Stimulated activated CD4-positive, alpha-beta T cell treated with anti-CD3 and anti-CD28 coated beads, Interleukin-15, amount 100 ng/mL, for 1 hour (primary cell): Measurements from ENCODE around the gene ZNF292.
"Not testable (repeated sequence)": the region's sequence is repeated elsewhere in the genome, so short reads cannot be mapped to it uniquely, and the experiment has no call there.

Experiments
- DNase-seq, 2 donors: peaks; one replicate each; pipeline ENCODE4 v3.0.0-alpha.2; 2020; ENCODE audit warnings: low read depth in 1 of 2, low spot score in 1 of 2

The ZNF292 gene

GRCh38 chr6:87212596-87212995 lies 57.2 kb downstream of the ZNF292 start:
- no peak for DNase-seq

DNA sequence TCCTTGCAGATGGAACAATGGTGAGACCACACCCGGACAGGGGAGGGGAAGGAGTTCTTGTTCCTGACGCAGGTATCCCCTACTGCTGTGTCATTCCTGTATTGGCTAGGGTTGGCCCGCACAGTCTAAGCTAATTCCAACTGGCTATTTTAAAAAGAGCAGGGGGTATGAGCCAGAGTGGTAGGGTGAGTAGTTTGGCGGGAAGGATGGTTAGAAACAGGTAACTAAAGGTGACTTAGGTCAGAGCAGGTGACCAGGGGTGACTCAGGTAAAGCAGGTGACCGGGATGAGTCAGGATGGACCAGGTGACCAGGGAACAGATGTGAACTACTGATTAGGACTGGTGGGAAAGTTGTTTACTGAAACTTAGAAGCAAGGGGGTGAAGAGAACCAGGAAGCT lies 58.0 kb downstream of the ZNF292 start:
- DNase-seq: no peak

DNA sequence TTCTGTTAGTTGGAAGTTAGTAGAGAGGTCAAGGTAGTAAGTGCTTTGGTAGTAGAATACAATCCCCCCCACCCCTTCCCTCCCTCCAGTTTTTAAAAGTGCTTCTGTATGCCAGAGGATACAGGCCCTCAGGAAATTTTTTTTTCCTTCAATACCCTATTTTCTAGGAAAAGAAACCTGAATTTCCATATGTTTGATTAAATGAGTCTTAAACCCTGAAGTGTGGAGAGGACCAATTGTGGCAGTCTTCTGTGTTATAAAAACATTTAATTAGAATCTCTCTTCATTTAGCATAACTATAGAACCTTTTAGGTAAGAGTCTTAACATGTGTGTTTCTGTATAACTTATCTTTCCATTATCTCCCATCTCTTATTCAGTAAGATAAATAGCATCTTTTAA lies 59.5 kb downstream of the ZNF292 start:
- DNase-seq: no peak

- no peak for DNase-seq
These were observed 65.6 kb downstream of the ZNF292 start for GRCh38 chr6:87220997-87221396.

DNA sequence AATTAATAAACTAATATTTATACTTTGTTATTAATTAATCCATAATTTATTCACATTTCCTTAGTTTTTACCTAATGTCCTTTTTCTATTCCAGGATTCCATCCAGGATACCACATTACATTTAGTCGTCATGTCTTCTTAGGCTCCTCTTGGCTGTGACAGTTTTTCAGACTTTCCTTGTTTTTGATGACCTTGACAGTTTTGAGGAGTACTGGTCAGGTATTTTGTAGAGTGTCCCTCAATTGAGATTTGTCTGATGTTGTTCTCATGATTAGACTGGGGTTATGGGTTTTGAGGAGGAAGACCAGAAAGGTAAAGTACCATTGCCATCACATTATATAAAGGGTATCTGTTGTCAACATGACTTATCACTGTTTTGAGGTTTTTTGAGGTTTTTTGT lies 67.3 kb downstream of the ZNF292 start:
- no peak for DNase-seq

- no peak for DNase-seq
These were observed 69.6 kb downstream of the ZNF292 start for GRCh38 chr6:87224971-87225370.

DNA sequence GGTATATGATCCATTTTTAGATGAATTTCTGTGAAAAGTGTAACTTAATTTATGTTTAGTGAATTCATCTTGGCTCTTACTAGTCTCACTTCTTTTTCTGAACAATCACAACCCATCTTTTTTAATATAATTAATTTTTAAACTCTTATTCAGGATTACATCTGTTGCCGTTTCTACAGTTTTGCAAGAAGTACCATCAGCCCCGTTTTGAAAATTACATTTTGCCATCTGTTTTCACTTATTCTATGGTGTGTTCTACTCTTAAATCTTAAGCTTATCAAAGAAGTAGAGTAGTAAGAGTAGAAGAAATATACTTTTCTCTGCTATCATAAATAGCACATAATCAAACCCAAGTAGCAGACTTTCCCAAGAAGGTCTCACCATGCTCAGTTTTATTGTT lies 70.1 kb downstream of the ZNF292 start:
- DNase-seq: no peak

- no peak for DNase-seq
These were observed 70.6 kb downstream of the ZNF292 start for GRCh38 chr6:87225937-87226336.

- no peak for DNase-seq
These were observed 75.4 kb downstream of the ZNF292 start for GRCh38 chr6:87230801-87231200.

DNA sequence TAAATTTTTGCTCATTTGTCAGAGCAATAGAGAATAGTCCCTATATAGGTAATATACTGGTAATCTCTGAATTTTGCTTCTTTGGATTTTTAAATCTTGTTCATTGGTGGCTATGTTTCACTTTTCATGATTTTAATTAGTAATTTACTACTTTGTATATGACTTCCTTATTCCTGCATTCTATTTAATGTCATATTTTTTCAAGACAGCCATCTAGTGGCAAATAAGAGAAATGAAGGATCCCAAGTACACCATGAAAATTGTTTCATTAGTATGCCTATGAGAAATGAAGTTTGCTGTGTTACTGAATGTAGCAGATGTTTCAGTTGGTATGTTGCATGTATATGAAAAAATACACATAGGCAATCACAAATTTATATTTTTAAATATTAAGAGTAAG lies 82.4 kb downstream of the ZNF292 start:
- DNase-seq: no peak

DNA sequence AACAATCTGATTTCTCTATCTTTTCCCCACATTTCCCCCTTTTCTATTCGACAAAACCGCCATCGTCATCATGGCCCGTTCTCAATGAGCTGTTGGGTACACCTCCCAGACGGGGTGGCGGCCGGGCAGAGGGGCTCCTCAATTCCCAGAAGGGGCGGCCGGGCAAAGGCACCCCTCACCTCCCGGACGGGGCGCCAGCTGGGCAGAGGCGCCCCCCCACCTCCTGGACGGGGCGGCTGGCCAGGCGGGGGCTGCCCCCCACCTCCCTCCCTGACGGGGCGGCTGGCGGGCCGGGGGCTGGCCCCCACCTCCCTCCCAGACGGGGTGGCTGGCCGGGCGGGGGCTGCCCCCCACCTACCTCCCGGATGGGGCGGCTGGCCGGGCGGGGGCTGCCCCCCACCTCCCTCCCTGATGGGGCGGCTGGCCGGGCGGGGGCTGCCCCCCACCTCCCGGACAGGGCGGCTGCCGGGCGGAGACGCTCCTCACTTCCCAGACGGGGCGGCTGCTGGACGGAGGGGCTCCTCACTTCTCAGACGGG lies 83.8 kb downstream of the ZNF292 start:
- not testable (repeated sequence) for DNase-seq

GRCh38 chr6:87241304-87241703 lies 85.9 kb downstream of the ZNF292 start:
- no peak for DNase-seq

DNA sequence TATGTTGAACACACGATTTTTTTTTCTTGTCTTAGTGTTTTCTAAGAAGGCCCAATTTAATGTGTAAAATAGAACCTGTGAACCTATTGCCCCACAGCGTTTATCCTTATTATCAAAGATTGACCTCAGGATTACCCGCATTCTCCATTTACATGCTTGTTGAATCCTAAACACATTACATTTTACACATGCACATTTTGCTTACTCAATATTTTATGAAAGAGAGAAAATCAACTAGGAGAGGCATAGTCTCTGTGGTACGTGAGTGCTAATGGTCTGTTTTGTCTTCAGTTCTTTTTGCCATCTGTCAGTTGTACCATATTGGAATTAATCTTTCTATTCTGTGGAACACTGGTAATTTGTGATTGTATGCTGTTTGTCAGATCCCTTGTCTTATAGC lies 86.9 kb downstream of the ZNF292 start:
- DNase-seq: no peak

DNA sequence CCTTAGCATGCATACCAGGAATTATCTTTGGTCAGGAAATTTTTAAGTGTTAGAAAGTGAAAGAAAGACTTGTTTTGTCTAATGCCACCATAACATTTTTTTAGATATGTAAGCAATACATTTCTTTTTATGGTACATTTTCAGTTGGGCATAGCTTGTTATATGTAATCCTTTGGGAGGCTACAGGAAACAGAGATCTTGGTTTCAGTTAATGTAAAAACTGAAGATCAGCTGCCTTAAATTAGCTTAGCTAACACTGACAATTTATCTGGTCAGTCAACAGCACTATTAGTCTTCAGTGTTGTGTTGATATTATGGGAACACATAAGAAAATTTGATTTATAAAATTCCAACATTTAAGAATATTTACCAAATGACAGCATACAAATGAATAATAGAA lies 88.4 kb downstream of the ZNF292 start:
- DNase-seq: no peak

DNA sequence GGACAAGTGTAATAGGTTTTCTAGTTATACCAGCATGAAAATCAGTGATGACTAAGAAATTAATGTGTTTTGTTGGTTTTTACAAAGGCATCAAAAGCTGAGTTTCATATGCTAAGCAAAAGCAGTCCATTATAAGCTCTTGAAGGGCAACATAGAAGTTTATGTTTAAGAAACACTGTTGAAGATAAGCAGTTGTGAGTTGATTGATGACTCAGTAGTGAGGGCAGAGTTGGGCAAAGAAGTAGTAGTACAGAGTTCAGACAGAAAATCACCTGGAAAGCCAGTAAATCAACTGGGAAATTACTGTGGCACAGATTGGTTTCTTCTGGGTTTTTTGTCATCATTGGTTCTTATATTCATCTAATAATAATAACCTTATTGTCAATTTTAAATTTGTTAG lies 89.0 kb downstream of the ZNF292 start:
- DNase-seq: no peak

DNA sequence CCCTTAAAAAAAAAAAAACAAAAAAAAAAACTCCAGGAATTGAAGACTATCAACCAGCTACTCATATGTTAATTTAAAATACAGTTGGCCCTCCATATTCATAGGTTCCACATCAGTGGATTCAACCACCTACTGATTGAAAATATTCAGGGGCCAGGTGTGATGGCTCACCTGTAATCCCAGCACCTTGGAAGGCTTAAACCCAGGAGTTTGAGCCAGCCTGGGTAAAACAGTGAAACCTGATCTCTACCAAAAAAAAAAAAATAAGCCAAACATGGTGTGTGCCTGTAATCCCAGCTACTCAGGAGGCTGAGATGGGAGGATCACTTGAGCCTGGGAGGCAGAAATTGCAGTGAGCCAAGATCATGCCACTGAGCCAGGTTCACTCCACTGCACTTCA lies 94.7 kb downstream of the ZNF292 start:
- DNase-seq: no peak

GRCh38 chr6:87251225-87251624 lies 95.9 kb downstream of the ZNF292 start:
- DNase-seq: no peak

GRCh38 chr6:87251725-87252124 lies 96.4 kb downstream of the ZNF292 start:
- DNase-seq: no peak

GRCh38 chr6:87257046-87257445 lies 101.7 kb downstream of the ZNF292 start:
- DNase-seq: no peak

GRCh38 chr6:87257565-87257964 lies 102.2 kb downstream of the ZNF292 start:
- no peak for DNase-seq

- no peak for DNase-seq
These were observed 102.6 kb downstream of the ZNF292 start for GRCh38 chr6:87257975-87258374.

DNA sequence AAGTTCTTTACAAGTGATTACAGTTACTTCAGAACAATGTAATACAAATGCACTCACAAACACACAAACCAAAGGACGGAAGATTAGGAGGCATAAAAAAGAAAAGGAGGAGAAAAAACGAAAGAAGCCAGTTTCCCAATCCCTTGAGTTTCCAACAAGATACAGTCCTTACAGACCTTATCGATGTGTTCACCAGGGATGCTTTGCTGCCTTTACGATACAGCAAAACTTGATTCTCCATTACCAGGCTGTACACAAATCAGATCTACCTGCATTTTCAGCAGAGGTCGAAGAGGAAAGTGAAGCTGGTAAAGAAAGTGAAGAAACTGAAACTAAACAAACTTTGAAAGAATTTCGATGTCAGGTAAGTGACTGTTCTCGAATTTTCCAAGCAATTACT lies 104.4 kb downstream of the ZNF292 start:
- no peak for DNase-seq

GRCh38 chr6:87261534-87261933 lies 106.2 kb downstream of the ZNF292 start:
- no peak for DNase-seq

DNA sequence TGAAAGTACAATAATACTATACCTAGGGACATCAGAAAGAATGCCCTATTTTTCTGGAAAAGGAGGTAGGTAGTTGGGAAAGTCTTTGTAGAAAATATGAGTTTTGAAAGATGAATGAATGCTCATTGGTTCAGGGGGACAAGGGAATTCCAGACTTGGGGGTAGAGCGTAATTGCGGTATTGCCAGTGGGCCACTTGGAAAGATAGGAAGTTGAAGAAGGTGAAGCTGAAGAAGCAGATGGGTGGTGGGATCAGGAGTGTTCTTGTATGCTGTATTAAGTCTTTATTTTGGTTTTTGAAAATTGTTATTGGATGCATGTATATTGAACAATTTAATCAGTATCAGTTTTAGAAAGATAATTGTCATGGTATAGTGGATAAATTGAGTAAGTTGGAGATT lies 109.1 kb downstream of the ZNF292 start:
- DNase-seq: no peak
